HG03457 (cell line): Measurements from ENCODE around the gene SALL4.
"Not testable (repeated sequence)": the region's sequence is repeated elsewhere in the genome, so short reads cannot be mapped to it uniquely, and the experiment has no call there.

ENCODE experiments used
- ATAC-seq: cut with Tn5 transposase; IDR thresholded peaks from one replicate; pipeline ENCODE4 v1.9.1; 2021; ENCODE audit warnings: moderate number of reproducible peaks; ENCODE audit not compliant: unreplicated experiment

SALL4 gene

GRCh38 chr20:51803148-51803854 is 980 bp upstream of the SALL4 start:
- ATAC-seq, result no peak

- no peak for ATAC-seq
Observed at GRCh38 chr20:51801823-51802123, 548 bp downstream of the SALL4 start.

- ATAC-seq, result no peak
Observed at GRCh38 chr20:51801122-51801822, 1.0 kb downstream of the SALL4 start.

GRCh38 chr20:51800872-51801121 is 1.5 kb downstream of the SALL4 start:
- ATAC-seq, result no peak

GRCh38 chr20:51800060-51800871 is 2.1 kb downstream of the SALL4 start:
- ATAC-seq, result no peak

- no peak for ATAC-seq
Observed at GRCh38 chr20:51799401-51799860, 2.9 kb downstream of the SALL4 start.

- no peak for ATAC-seq
Observed at GRCh38 chr20:51797357-51798025, 4.8 kb downstream of the SALL4 start.

- no peak for ATAC-seq
Observed at GRCh38 chr20:51796340-51796739, 6.0 kb downstream of the SALL4 start.

- no peak for ATAC-seq
Observed at GRCh38 chr20:51792960-51793359, 9.4 kb downstream of the SALL4 start.

GRCh38 chr20:51791626-51792025 is 10.7 kb downstream of the SALL4 start:
- ATAC-seq, result no peak

- no peak for ATAC-seq
Observed at GRCh38 chr20:51790256-51790655, 12.1 kb downstream of the SALL4 start.

GRCh38 chr20:51789434-51789833 is 12.9 kb downstream of the SALL4 start:
- ATAC-seq, result no peak

- ATAC-seq, result no peak
Observed at GRCh38 chr20:51788822-51789221, 13.5 kb downstream of the SALL4 start.

GRCh38 chr20:51784299-51784698 is 18.0 kb downstream of the SALL4 start:
- ATAC-seq, result no peak

- ATAC-seq, result not testable (repeated sequence)
Observed at GRCh38 chr20:51778229-51778759, 24.0 kb downstream of the SALL4 start.

GRCh38 chr20:51775241-51775640 is 27.1 kb downstream of the SALL4 start:
- no peak for ATAC-seq

- ATAC-seq, result no peak
Observed at GRCh38 chr20:51772236-51772635, 30.1 kb downstream of the SALL4 start.

GRCh38 chr20:51769976-51770615 is 32.2 kb downstream of the SALL4 start:
- no peak for ATAC-seq

GRCh38 chr20:51768759-51769517 is 33.4 kb downstream of the SALL4 start:
- ATAC-seq, result no peak
